Measurements from ENCODE around the gene IGF1R. TPM values are rescaled to one million over a fixed set of nuclear protein-coding genes. Genes with fewer than 3 reads are reported as not detected.

IGF1R gene
- total and polyA plus RNA-seq, 2 of the 13 experiments (the other 11 are each of a cell fraction or from before 2014, with no cell fraction given), result 15.9 to 18.4 TPM

DNA sequence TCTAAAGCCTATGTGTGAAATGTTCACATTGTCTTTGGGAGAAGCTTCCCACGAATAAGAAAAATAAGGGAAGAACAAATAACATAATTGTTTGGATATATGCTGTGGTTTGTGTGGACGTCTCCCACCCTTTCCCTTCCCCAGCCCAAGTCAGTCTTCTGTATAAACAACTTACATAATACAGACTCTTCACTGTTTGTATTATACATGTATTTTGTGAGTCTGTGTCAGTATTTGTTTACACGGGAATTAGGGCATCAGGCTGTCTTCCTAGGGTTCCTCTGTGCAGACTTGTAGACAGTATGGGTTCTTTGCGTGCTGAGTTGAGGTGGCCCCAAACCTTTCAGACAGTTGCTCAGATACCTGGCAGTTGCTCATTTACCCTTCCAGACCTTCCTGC lies 103.4 kb downstream of the IGF1R start (continued):
- TF ChIP-seq, protein P1, sequence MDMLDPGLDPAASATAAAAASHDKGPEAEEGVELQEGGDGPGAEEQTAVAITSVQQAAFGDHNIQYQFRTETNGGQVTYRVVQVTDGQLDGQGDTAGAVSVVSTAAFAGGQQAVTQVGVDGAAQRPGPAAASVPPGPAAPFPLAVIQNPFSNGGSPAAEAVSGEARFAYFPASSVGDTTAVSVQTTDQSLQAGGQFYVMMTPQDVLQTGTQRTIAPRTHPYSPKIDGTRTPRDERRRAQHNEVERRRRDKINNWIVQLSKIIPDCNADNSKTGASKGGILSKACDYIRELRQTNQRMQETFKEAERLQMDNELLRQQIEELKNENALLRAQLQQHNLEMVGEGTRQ (IDR thresholded peaks at IDR 0.05; ENCODE audit: low read depth, low read length), result no peak
- TF ChIP-seq, protein P1 (CRISPR knock-in tag; IDR thresholded peaks at IDR 0.05; ENCODE audit: borderline replicate concordance), result no peak
- peak; percentile 57 for TF ChIP-seq SAP130 (CRISPR knock-in tag; IDR thresholded peaks at IDR 0.05; ENCODE audit: low read depth)
- TF ChIP-seq PAF1 (CRISPR knock-in tag; IDR thresholded peaks at IDR 0.05), result no peak
- peak; percentile 76 for TF ChIP-seq RARA (CRISPR knock-in tag; IDR thresholded peaks at IDR 0.05)
- no peak for TF ChIP-seq SALL1 (CRISPR knock-in tag; IDR thresholded peaks at IDR 0.05)
- peak; percentile 66 for TF ChIP-seq GATAD2A (CRISPR knock-in tag; IDR thresholded peaks at IDR 0.05)
- no peak for TF ChIP-seq SATB2 (CRISPR knock-in tag; IDR thresholded peaks at IDR 0.05)
- TF ChIP-seq RBM39 (IDR thresholded peaks at IDR 0.05; ENCODE audit: low read depth, low read length, poor library complexity, severe bottlenecking), result no peak
- TF ChIP-seq, protein P2, sequence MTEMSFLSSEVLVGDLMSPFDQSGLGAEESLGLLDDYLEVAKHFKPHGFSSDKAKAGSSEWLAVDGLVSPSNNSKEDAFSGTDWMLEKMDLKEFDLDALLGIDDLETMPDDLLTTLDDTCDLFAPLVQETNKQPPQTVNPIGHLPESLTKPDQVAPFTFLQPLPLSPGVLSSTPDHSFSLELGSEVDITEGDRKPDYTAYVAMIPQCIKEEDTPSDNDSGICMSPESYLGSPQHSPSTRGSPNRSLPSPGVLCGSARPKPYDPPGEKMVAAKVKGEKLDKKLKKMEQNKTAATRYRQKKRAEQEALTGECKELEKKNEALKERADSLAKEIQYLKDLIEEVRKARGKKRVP (CRISPR knock-in tag; IDR thresholded peaks at IDR 0.05), result peak in 1 of 2 experiments; percentile 35; a peak in 1 of 4 replicates
- no peak for TF ChIP-seq GRHL1 (CRISPR knock-in tag; conservative IDR thresholded peaks at IDR 0.05)
